Measurements from ENCODE around the gene CLIC3.

GRCh38 chr9:136991993-136992818 is 4.2 kb downstream of the CLIC3 start, which contains the start of gene PAXX:
- peak in 1 of 6 experiments; percentile 15 for TF ChIP-seq CTCF (IDR thresholded peaks at IDR 0.05)
- peak; percentile 33 to 55 for TF ChIP-seq POLR2A (IDR thresholded peaks at IDR 0.05)
